PFSK-1 (cell line): ENCODE data around the gene RNF41.

Source experiments
- FOXP2 ChIP-seq: optimal IDR thresholded peaks from 2 replicates; pipeline ENCODE3; 2011; ENCODE audit warnings: borderline replicate concordance, control low read depth, inconsistent platforms; ENCODE audit not compliant: insufficient read depth; ENCODE audit errors: extremely low read length, extremely low read depth
- POLR2AphosphoS5 ChIP-seq: IDR thresholded peaks from 2 replicates; pipeline ENCODE4 v1.6.1; 2012; ENCODE audit warnings: low read depth, mild to moderate bottlenecking, control low read depth, low read length, moderate library complexity
- REST ChIP-seq, 2 experiments: IDR thresholded peaks; 2 replicates each; pipeline versions ENCODE4 v1.6.1 to v1.8.0; 2011 to 2012; ENCODE audit warnings: low read depth in 2 of 2, low read length in 2 of 2, control low read depth in 1 of 2, inconsistent platforms in 1 of 2, mild to moderate bottlenecking in 1 of 2, moderate library complexity in 1 of 2; ENCODE audit not compliant: insufficient read depth in 1 of 2
- SIN3A ChIP-seq: IDR thresholded peaks from 2 replicates; pipeline ENCODE4 v1.6.1; 2012; ENCODE audit warnings: mild to moderate bottlenecking, low read length, moderate library complexity, borderline replicate concordance; ENCODE audit not compliant: insufficient read depth
- TAF1 ChIP-seq: IDR thresholded peaks from 2 replicates; pipeline ENCODE4 v1.6.1; 2012; ENCODE audit warnings: low read length, control low read depth, borderline replicate concordance; ENCODE audit not compliant: insufficient read depth

Gene RNF41

GRCh38 chr12:56224102-56224701 is 2.5 kb upstream of the RNF41 start, which contains the start of gene NABP2:
Gene NABP2, plus strand, starts transcription at chr12:56224342. Its CDS starts 515 bp downstream, at chr12:56224857.
- TF ChIP-seq TAF1 (0 out of 2 replicates have a peak, but pooled peaks have one; percentile 64), REST (IDR thresholded peaks at IDR 0.05; ENCODE audit: insufficient read depth in 1 of 2, low read depth in 2 of 2, low read length in 2 of 2) (peak; percentile 28 to 54; a peak in 1 of 4 replicates), POLR2AphosphoS5 (peak; percentile 40; the same call in 1 of the 2 replicates), SIN3A (0 out of 2 replicates have a peak, but pooled peaks have one; percentile 62), FOXP2 (peak; percentile 86)

GRCh38 chr12:56223571-56224101 is 1.9 kb upstream of the RNF41 start:
- TF ChIP-seq FOXP2 (no peak), POLR2AphosphoS5 (no peak), REST (IDR thresholded peaks at IDR 0.05; ENCODE audit: insufficient read depth in 1 of 2, low read depth in 2 of 2, low read length in 2 of 2) (no peak), TAF1 (no peak), SIN3A (no peak)

GRCh38 chr12:56222531-56222895 is 791 bp upstream of the RNF41 start:
- no peak for TF ChIP-seq FOXP2
- TF ChIP-seq TAF1, result no peak
- no peak for TF ChIP-seq SIN3A
- TF ChIP-seq REST (IDR thresholded peaks at IDR 0.05; ENCODE audit: insufficient read depth in 1 of 2, low read depth in 2 of 2, low read length in 2 of 2), result no peak
- TF ChIP-seq POLR2AphosphoS5, result no peak

GRCh38 chr12:56221232-56221756 is 428 bp downstream of the RNF41 start:
- TF ChIP-seq POLR2AphosphoS5 (no peak), TAF1 (no peak), REST (IDR thresholded peaks at IDR 0.05; ENCODE audit: insufficient read depth in 1 of 2, low read depth in 2 of 2, low read length in 2 of 2) (no peak), FOXP2 (no peak), SIN3A (no peak)
